Stimulated activated CD4-positive, alpha-beta T cell treated with anti-CD3 and anti-CD28 coated beads, Interleukin-12 subunit alpha, Interleukin-12 subunit beta, amount 100 ng/mL, for 4 hours (primary cell): ENCODE data around the gene ATP6V1A.

Experiments
- DNase-seq: peaks from one replicate; pipeline ENCODE4 v3.0.0-alpha.2; 2020

The ATP6V1A gene

DNA sequence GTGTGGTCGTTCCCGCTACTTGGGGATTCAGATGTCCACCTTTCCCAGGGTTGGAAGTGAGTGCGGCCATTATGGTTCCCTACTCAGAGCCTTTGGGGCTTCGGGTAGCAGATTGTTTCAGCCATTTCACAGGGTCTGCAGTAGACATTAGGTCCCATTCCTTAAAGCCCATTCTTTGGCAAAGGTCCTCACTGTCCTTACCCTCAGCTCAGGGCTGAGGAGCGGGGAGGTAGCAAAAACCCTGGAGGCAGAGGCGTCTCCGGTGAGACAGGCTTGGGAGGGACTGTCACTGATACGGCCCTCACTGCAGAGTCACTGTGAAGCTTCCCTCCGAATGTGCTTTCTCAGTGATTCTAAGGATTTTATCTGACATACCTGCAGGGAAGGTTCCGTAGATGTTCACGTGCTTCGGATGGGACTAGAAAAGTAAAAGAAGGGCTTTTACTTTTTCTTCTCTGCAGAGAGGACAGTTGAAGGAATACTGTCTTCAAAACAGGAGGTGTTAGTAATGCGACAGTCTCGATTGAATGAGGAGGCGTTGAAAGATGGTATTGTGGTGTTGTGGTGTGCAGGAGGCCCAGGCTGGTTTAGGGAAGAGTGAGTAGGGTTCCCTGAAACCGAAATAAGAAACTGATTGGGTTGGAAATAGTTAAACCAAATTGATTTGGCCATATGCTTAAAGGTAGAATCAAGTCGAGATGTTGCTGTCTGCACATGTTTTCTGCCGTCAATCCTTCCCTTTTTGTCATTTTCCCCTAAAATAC lies 630 bp downstream of the ATP6V1A start:
- DNase-seq, result peak; percentile 17

DNA sequence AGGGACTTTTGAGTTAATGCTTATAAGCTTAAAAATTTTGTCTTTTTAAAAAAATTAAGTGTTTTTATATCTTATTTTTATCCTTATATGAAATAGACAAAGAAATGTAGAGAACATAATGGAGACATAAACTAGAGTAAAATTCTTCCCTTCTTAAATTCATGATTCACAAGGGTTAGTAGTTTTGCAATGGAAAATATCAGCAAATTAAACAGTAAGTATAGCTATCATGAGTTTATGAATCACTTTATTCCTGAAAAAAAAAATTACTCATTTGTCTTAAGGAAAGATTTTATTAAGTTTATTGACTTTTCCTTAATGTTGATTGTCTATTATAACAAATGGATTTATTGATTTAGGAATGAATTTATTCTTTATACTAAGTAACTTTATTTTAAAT lies 4.3 kb downstream of the ATP6V1A start:
- DNase-seq, result no peak

- no peak for DNase-seq
Observed at GRCh38 chr3:113753376-113753985, 6.6 kb downstream of the ATP6V1A start.

- DNase-seq, result no peak
Observed at GRCh38 chr3:113754494-113755159, 7.8 kb downstream of the ATP6V1A start.

DNA sequence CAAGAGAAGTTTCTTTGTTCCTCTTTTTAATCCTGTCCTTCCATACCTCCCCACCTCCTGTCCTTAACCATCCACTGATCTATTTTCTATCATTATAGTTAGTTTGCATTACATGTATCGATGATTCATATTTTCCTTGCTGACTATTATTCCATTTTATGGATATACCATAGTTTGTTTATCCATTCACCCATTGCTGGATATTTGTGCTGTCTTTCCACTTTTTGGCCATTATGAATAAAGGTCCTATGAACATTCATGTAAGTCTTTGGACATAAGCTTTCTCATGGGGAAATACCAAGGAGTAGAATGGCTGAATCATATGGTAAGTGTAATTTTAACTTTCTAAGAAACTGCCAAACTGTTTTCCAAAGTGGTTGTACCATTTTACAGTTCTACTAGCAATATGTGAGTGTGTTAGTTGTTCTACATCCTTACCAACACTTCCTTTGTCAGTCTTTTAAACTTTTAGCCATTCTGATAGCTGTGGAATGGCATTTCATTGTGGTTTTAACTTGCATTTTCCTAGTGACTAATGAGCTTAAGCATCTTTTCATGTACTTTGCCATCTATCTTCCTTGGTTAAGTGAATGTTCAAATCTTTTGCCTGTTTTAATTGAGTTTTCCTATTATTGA lies 11.7 kb downstream of the ATP6V1A start:
- no peak for DNase-seq

GRCh38 chr3:113764698-113765097 lies 17.9 kb downstream of the ATP6V1A start:
- no peak for DNase-seq

DNA sequence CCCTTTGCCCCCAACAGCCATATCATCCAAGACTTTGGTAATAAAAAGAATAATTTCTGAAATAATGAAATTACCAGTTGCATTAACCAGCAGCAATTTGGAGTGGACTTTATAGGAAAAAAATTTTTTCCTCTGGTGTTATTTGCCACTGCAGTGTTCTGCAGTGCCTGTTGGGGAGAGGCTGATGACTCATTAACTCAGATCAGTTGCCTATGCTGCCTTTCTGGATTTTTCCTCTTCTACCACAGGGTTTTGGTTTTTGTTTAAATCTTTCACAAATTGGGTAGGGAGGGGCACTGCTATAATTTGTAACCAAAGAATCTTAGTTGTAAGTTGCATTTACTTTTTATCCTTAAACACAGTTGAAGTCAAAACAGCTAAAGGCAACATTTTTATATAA lies 22.7 kb downstream of the ATP6V1A start:
- DNase-seq, result no peak

DNA sequence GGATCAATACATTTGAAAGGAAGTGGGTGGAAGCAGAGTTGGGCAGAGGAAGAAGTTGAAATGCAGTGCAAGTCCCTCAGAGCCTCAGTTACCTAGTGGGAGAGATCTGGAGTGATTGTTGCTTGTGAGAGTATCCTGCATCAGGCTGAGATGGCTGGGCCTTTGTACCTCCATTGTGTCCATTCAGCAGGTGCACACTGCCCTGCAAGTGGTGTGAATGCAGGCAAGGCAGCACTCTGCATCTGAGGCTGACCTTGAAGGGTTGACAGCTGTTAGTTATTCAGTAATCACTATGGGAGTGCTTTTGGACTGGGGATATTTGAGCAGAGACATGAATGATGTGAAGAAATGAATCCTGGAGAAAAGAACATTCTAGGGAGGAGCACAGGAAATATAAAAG lies 25.2 kb downstream of the ATP6V1A start:
- no peak for DNase-seq

- no peak for DNase-seq
Observed at GRCh38 chr3:113773381-113773780, 26.5 kb downstream of the ATP6V1A start.

- no peak for DNase-seq
Observed at GRCh38 chr3:113775516-113775915, 28.7 kb downstream of the ATP6V1A start.

- DNase-seq, result no peak
Observed at GRCh38 chr3:113776564-113776963, 29.7 kb downstream of the ATP6V1A start.

GRCh38 chr3:113783463-113783862 lies 36.6 kb downstream of the ATP6V1A start:
- no peak for DNase-seq

- DNase-seq, result no peak
Observed at GRCh38 chr3:113783980-113784379, 37.1 kb downstream of the ATP6V1A start.

DNA sequence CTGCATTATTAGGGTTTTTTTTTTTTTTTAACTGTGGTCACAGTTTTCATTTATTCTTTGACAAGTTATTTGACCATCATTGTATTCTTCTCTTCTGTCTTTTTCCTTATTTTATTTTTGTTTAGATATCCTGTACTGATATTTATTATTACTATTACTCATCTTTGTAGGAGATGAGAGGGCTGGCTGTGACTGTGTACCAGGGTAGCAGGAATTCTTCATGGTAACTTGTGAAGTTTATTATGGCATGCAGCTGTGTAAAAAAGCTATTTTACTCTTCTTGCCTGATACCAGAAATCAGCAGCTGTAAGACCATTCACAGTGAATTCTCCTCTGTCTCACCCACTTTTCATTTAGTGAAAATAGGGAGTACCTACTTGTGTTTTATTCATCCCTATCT lies 44.5 kb downstream of the ATP6V1A start:
- DNase-seq, result no peak

DNA sequence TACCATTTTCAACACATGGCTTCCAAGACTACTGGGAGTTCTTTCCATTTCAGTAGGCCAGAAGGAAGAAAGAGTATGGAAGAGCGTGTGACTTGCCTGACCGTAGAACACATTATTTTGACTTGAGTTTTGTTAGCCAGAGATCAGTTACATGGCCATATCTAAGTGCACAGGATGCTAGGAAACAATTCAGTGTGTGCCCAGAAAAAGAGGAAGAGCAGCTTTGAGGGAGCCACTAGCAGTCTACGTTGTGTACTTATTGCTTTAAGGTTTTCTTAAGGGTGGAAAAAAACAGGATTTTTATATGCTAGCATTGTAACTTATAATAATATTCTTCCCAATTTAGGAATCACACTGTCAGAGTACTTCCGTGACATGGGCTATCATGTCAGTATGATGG lies 47.7 kb downstream of the ATP6V1A start:
- no peak for DNase-seq

DNA sequence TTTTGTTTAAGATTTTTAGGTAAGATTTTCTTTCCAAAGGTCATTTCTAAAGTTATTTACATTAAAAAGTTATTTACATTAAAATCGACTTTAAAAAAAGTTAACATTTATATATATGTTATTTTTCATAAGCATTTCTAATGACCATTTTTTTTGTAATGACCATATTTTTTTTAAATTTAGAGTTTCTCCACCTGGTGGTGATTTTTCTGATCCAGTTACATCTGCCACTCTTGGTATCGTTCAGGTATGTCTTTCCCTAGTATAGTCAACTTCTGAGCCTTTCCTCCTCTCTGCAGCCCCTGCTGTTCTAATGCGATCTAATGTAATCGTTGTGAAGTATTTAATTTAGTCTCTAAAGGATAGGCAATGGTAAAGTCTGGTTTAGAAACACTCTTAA lies 48.9 kb downstream of the ATP6V1A start:
- no peak for DNase-seq

DNA sequence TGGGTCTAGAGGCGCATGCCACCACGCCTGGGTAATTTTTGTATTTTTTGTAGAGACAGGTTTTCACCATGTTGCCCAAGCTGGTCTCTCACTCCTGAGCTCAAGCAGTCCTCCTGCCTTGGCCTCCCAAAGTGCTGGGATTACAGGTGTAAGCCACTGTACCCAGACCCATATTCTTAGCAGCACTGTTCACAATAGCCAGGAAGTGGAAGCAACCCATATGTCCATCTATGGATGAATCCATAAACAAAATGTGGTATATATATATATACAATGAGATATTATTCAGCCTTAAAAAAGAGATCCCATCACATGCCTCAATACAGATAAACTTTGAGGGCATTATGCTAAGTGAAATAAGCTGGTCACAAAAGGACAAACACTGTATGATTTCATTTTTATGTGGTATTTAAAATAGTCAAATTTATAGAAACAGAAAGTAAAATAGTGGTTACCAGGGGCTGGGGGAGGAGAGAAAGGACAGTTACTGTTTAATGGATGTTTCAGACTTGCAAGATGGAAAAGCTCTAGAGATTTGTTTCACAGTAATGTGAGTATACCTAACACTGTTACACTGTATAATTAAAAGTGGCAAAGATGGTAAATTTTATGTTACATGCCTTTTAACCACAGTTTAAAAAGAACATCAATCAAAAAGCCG lies 56.1 kb downstream of the ATP6V1A start:
- no peak for DNase-seq

GRCh38 chr3:113804661-113805060 lies 57.8 kb downstream of the ATP6V1A start:
- no peak for DNase-seq

- no peak for DNase-seq
Observed at GRCh38 chr3:113805249-113805648, 58.4 kb downstream of the ATP6V1A start.

DNA sequence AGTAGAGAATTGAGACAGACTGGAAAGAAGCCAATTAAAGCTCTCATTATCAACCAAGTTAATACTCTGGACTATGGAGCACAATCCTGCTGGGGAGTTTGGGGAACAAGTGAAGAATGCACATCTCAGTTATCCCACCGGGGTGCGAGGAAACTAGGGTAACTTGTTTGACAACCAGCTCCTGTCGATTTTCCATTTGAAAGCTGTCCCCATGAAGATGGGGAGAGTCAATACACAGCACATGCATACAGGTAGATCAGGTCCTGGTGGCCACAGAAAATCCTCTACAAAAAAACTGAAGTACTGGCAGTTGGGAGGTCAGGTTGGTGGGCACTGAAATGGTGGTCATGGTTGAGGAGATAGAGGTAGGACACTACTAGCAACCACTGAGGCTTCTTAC lies 66.0 kb downstream of the ATP6V1A start:
- DNase-seq, result no peak

DNA sequence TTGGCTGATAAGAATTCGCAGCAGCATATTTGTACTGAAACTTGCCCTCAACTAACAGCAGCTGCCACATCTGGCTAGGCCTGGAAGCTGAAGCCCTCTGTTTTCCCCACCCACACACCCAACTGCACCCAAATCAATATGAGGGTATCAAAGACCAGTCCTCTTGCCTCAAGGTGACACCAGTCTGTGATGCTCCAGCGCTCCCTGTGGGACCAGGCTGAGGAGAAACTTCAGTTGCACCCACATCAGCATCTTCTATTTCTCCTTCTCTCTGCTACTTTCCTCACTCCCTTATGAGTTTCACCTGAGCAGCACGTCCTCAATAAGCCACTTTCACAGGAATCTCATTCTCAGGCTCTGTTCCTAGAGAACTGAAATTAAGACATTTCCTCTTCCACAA lies 73.0 kb downstream of the ATP6V1A start:
- no peak for DNase-seq

DNA sequence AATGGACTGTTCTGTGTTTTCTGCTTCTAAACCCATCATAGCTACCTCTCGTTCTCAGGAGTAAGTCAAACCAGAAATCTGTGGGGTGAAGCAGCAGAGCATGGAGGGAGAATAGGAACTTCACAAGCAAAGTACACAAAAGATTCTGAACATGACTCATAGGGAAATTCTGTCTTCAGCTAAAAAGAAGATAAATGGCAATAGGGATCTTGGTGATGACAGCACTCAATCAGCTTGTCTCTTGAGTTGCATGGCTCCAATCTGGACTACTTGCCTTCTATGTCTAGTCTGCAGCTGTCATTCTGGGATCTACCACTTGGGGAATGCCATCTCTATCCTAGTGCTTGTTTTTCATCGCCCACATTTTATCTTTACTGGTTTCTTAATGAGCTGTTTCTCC lies 78.3 kb downstream of the ATP6V1A start:
- no peak for DNase-seq

GRCh38 chr3:113828600-113828999 lies 81.8 kb downstream of the ATP6V1A start:
- DNase-seq, result no peak
